GM12891 (cell line): ENCODE results near the gene ABTB2.

Experiments
- POLR2AphosphoS5 ChIP-seq: IDR thresholded peaks from 2 replicates; pipeline ENCODE4 v1.6.1; 2011; ENCODE audit warnings: low read depth, low read length, control low read depth
- POU2F2 ChIP-seq: IDR thresholded peaks from 2 replicates; pipeline ENCODE4 v1.6.1; 2011; ENCODE audit warnings: low read depth, mild to moderate bottlenecking, control low read depth, low read length, moderate library complexity
- TAF1 ChIP-seq: IDR thresholded peaks from 2 replicates; pipeline ENCODE4 v1.6.1; 2011; ENCODE audit warnings: low read depth, low read length, control low read depth

GRCh38 chr11:34154059-34154875 is 203.5 kb downstream of the ABTB2 start:
- no peak for TF ChIP-seq POLR2AphosphoS5
- no peak for TF ChIP-seq POU2F2
- no peak for TF ChIP-seq TAF1
